HL-60 (cell line): ENCODE data around the gene TACC2.

Experiments
- CTCF ChIP-seq: IDR thresholded peaks from one replicate; pipeline ENCODE4 v1.5.1; 2011; ENCODE audit warnings: low read length, control low read depth, inconsistent platforms; ENCODE audit not compliant: insufficient read depth
- GABPA ChIP-seq: IDR thresholded peaks from 2 replicates; pipeline ENCODE4 v1.6.1; 2012; ENCODE audit warnings: low read depth
- POLR2AphosphoS5 ChIP-seq: IDR thresholded peaks from 2 replicates; pipeline ENCODE4 v1.6.1; 2012; ENCODE audit warnings: low read depth
- REST ChIP-seq: IDR thresholded peaks from 2 replicates; pipeline ENCODE4 v1.6.1; 2012; ENCODE audit warnings: low read depth; ENCODE audit not compliant: insufficient replicate concordance
- SPI1 ChIP-seq: IDR thresholded peaks from 2 replicates; pipeline ENCODE4 v1.6.1; 2012; ENCODE audit warnings: low read depth, mild to moderate bottlenecking, borderline replicate concordance

GRCh38 chr10:122078326-122078725 is 89.4 kb downstream of the TACC2 start:
- TF ChIP-seq CTCF: no peak
- no peak for TF ChIP-seq SPI1
- TF ChIP-seq POLR2AphosphoS5: no peak
- no peak for TF ChIP-seq GABPA
- TF ChIP-seq REST: no peak
